ENCODE measurements around the gene AIFM3. TPM values are rescaled to one million over a fixed set of nuclear protein-coding genes. Genes with fewer than 3 reads are reported as not detected.

The AIFM3 gene
- total RNA-seq, 1 experiment from 2014 or later, result 9.7 TPM

DNA sequence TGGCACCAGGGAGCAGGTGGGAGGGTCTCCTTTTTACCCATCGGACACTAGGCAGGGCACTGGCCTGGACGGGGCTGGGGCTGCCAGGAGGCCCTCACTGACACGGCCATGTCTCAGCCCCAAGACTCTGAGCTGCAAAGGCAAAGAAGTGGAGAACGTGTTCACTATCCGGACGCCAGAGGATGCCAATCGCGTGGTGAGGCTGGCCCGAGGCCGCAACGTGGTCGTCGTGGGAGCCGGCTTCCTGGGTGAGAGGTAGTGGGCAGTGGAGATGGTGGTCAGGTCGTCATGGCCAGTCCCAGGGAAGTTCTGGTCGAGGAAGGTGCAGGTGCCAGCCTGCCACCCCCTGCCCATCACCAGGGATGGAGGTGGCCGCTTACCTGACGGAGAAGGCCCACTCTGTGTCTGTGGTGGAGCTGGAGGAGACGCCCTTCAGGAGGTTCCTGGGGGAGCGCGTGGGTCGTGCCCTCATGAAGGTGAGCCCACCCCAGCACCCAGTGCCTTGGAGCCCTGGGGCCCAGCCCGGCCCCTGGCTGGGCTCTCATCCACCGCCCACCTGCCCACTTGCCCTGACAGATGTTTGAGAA, 9.3 kb downstream of the AIFM3 start (continued):
- no peak for TF ChIP-seq JUND (IDR thresholded peaks at IDR 0.05)

DNA sequence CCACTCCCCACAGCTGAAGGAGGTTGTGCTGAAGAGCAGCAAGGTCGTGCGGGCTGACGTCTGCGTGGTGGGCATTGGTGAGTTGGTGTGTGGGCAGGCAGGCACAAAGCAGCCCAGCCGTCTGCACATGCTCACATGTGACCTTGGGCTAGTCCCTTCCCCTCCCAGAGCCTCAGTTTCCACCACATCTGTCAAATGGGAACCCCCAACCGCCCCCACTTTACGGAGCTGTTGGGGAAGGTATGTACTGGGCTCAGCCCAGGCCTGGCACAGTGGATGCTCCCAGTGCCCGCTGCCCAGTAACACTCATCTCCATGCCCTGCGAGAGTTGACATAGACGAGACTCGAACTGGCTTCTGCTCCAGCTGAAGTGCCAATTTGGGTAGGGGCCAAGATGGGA, 10.0 kb downstream of the AIFM3 start:
- H4K20me1 ChIP-seq (ENCODE audit: insufficient read depth), result no peaks in the 10 kb centered on the region
- H3K27me3 ChIP-seq (ENCODE audit: insufficient read depth, low read length), result no peaks in the 10 kb centered on the region
- no peak for DNase-seq (ENCODE audit: low read depth, low spot score)
- H3K4me3 ChIP-seq (replicated peaks in 1 of 2; ENCODE audit: low read depth in 1 of 2, low read length in 2 of 2), result no peak overlapping the region
- no peaks in the 10 kb centered on the region for H3K9me2 ChIP-seq (ENCODE audit: insufficient read depth)
- POLR2A ChIA-PET, result no interaction called here
- peaks cover 4 to 10% of the 10 kb centered on the region in 2 experiments; a peak in 1 of 4 replicates for H3K9me3 ChIP-seq (ENCODE audit: control insufficient read depth in 1 of 2, insufficient read depth in 1 of 2, low read depth in 1 of 2, low read length in 2 of 2)
- no peak overlapping the region for H3K9ac ChIP-seq (ENCODE audit: low read length)
- H2AFZ ChIP-seq (ENCODE audit: low read depth, low read length, poor library complexity, severe bottlenecking), result no peak overlapping the region
- BruUV-seq (replicated peaks), result no TSS peak
- no peak overlapping the region for H3K27ac ChIP-seq (ENCODE audit: low read depth, low read length)
- no peak for ATAC-seq
- peaks cover 3 to 14% of the 10 kb centered on the region in 2 experiments; a peak in 2 of 4 replicates for H3K4me1 ChIP-seq (ENCODE audit: control insufficient read depth in 1 of 2, insufficient read depth in 2 of 2, low read length in 2 of 2)
- TF ChIP-seq SRF (IDR thresholded peaks at IDR 0.05; ENCODE audit: low read depth), result no peak
- no peak for TF ChIP-seq ZNF274 (IDR thresholded peaks at IDR 0.05; ENCODE audit: low read depth, low read length)
- TF ChIP-seq, protein P1, sequence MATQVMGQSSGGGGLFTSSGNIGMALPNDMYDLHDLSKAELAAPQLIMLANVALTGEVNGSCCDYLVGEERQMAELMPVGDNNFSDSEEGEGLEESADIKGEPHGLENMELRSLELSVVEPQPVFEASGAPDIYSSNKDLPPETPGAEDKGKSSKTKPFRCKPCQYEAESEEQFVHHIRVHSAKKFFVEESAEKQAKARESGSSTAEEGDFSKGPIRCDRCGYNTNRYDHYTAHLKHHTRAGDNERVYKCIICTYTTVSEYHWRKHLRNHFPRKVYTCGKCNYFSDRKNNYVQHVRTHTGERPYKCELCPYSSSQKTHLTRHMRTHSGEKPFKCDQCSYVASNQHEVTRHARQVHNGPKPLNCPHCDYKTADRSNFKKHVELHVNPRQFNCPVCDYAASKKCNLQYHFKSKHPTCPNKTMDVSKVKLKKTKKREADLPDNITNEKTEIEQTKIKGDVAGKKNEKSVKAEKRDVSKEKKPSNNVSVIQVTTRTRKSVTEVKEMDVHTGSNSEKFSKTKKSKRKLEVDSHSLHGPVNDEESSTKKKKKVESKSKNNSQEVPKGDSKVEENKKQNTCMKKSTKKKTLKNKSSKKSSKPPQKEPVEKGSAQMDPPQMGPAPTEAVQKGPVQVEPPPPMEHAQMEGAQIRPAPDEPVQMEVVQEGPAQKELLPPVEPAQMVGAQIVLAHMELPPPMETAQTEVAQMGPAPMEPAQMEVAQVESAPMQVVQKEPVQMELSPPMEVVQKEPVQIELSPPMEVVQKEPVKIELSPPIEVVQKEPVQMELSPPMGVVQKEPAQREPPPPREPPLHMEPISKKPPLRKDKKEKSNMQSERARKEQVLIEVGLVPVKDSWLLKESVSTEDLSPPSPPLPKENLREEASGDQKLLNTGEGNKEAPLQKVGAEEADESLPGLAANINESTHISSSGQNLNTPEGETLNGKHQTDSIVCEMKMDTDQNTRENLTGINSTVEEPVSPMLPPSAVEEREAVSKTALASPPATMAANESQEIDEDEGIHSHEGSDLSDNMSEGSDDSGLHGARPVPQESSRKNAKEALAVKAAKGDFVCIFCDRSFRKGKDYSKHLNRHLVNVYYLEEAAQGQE (IDR thresholded peaks at IDR 0.05; ENCODE audit: low read depth), result no peak
- no peak for TF ChIP-seq JUND (IDR thresholded peaks at IDR 0.05)
- no peak for TF ChIP-seq YY1 (IDR thresholded peaks at IDR 0.05; ENCODE audit: extremely low read depth, insufficient replicate concordance, low read depth, low read length)
- TF ChIP-seq ZFX (IDR thresholded peaks at IDR 0.05), result no peak
- no peak for TF ChIP-seq CEBPB (IDR thresholded peaks at IDR 0.05; ENCODE audit: low read depth)
- TF ChIP-seq, protein P2, sequence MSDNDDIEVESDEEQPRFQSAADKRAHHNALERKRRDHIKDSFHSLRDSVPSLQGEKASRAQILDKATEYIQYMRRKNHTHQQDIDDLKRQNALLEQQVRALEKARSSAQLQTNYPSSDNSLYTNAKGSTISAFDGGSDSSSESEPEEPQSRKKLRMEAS (IDR thresholded peaks at IDR 0.05), result no peak
- no peak for TF ChIP-seq EZH2 (IDR thresholded peaks at IDR 0.05)
- TF ChIP-seq FOSL1 (IDR thresholded peaks at IDR 0.05; ENCODE audit: low read depth), result no peak
- no peak for TF ChIP-seq POLR2A (IDR thresholded peaks at IDR 0.05; ENCODE audit: borderline replicate concordance, extremely low read depth, insufficient read depth, insufficient read length)
- no peak for TF ChIP-seq EGR1 (IDR thresholded peaks at IDR 0.05; ENCODE audit: low read depth)
- no peak for TF ChIP-seq SIN3A (IDR thresholded peaks at IDR 0.05; ENCODE audit: low read depth)
- TF ChIP-seq POLR2AphosphoS5 (IDR thresholded peaks at IDR 0.05; ENCODE audit: low read depth, low read length), result no peak
- TF ChIP-seq, protein P3, sequence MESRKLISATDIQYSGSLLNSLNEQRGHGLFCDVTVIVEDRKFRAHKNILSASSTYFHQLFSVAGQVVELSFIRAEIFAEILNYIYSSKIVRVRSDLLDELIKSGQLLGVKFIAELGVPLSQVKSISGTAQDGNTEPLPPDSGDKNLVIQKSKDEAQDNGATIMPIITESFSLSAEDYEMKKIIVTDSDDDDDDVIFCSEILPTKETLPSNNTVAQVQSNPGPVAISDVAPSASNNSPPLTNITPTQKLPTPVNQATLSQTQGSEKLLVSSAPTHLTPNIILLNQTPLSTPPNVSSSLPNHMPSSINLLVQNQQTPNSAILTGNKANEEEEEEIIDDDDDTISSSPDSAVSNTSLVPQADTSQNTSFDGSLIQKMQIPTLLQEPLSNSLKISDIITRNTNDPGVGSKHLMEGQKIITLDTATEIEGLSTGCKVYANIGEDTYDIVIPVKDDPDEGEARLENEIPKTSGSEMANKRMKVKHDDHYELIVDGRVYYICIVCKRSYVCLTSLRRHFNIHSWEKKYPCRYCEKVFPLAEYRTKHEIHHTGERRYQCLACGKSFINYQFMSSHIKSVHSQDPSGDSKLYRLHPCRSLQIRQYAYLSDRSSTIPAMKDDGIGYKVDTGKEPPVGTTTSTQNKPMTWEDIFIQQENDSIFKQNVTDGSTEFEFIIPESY (IDR thresholded peaks at IDR 0.05; ENCODE audit: extremely low read depth, insufficient replicate concordance, low read length), result no peak
- TF ChIP-seq EZH2phosphoT487 (IDR thresholded peaks at IDR 0.05; ENCODE audit: borderline replicate concordance), result no peak
- no peak for TF ChIP-seq TCF7L2 (IDR thresholded peaks at IDR 0.05; ENCODE audit: borderline replicate concordance, extremely low read depth, insufficient read depth, insufficient read length)
- RAD21 ChIA-PET (ENCODE audit: low non-redundant PET in 1 of 2, low total read pairs in 2 of 2, uncharacterized antibody in 2 of 2, unreplicated experiment in 2 of 2), result no interaction called here
- CTCF ChIA-PET, result no interaction called here
- H3K4me2 ChIP-seq (ENCODE audit: low read length), result no peak overlapping the region
- peaks cover 3% of the 10 kb centered on the region; the same call in 1 of the 2 replicates for H3K79me2 ChIP-seq (ENCODE audit: insufficient read depth, low read length)
- no peaks in the 10 kb centered on the region for H3K36me3 ChIP-seq (ENCODE audit: control insufficient read depth in 1 of 2, insufficient read depth in 2 of 2, low read length in 2 of 2)
- intact Hi-C loops (cut with micrococcal nuclease), result no loop called here
